Measurements from ENCODE around the gene CLDN18. TPM values are rescaled to one million over a fixed set of nuclear protein-coding genes. Genes with fewer than 3 reads are reported as not detected.

Gene CLDN18
- total RNA-seq, 1 donor from 2014 or later: 162 TPM

GRCh38 chr3:137998121-137999042 is 11.6 kb upstream of the CLDN18 start:
- ATAC-seq: no peak
- TF ChIP-seq, protein P1, sequence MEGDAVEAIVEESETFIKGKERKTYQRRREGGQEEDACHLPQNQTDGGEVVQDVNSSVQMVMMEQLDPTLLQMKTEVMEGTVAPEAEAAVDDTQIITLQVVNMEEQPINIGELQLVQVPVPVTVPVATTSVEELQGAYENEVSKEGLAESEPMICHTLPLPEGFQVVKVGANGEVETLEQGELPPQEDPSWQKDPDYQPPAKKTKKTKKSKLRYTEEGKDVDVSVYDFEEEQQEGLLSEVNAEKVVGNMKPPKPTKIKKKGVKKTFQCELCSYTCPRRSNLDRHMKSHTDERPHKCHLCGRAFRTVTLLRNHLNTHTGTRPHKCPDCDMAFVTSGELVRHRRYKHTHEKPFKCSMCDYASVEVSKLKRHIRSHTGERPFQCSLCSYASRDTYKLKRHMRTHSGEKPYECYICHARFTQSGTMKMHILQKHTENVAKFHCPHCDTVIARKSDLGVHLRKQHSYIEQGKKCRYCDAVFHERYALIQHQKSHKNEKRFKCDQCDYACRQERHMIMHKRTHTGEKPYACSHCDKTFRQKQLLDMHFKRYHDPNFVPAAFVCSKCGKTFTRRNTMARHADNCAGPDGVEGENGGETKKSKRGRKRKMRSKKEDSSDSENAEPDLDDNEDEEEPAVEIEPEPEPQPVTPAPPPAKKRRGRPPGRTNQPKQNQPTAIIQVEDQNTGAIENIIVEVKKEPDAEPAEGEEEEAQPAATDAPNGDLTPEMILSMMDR (IDR thresholded peaks at IDR 0.05): no peak
- no peaks in the 10 kb centered on the region for H3K9me3 ChIP-seq
- H3K4me1 ChIP-seq: no peaks in the 10 kb centered on the region
- intact Hi-C loops (cut with DNase I): no loop called here
- H3K27ac ChIP-seq: no peak overlapping the region
- no peak for DNase-seq
- no peaks in the 10 kb centered on the region for H3K36me3 ChIP-seq
- H3K4me3 ChIP-seq: no peak overlapping the region
- H3K27me3 ChIP-seq (ENCODE audit: low read depth): no peaks in the 10 kb centered on the region

DNA sequence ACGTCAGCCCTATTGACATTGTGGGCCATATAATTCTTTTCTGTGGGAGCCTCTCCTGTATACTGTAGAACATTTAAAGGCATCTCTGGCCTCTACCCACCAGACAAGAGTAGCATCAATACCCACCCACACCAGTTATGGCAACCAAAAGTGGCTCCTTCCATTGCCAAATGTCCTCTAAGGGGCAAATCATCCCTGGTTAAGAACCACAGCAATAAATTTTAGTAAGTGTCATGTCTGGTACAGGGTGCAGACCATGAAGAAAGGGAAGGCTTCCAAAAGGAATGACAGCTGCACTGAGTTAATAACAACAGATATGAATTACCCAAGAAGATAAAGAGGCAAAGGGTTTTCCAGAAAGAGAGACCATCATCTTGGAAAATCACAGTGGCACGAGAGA is 6.9 kb upstream of the CLDN18 start:
- no peaks in the 10 kb centered on the region for H3K27me3 ChIP-seq (ENCODE audit: low read depth)
- intact Hi-C loops (cut with DNase I): no loop called here
- H3K27ac ChIP-seq: no peak overlapping the region
- ATAC-seq (no peak), DNase-seq (no peak)
- no peaks in the 10 kb centered on the region for H3K36me3 ChIP-seq
- no peaks in the 10 kb centered on the region for H3K4me1 ChIP-seq
- no peak overlapping the region for H3K4me3 ChIP-seq
- TF ChIP-seq, protein P1 (IDR thresholded peaks at IDR 0.05): no peak
- no peaks in the 10 kb centered on the region for H3K9me3 ChIP-seq

DNA sequence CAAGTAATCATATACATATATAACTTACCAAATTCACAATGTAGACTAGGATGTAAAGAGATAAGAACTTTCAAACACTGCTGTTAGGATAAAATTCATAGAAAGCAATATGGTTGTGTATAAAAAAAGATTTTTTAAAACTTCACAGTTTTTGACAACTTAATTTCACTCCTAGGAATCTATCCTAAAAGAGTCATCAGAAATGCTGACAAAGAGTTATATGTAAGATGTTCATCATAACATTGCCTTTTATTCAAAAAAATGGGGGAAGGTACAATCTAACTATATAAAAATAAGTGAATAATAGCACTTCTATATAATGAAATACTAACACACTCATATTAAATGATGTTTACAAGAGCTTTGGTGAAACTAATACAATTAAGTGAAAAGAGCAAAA is 4.3 kb upstream of the CLDN18 start:
- intact Hi-C loops (cut with DNase I): no loop called here
- H3K4me1 ChIP-seq: no peaks in the 10 kb centered on the region
- H3K4me3 ChIP-seq: no peak overlapping the region
- H3K27me3 ChIP-seq (ENCODE audit: low read depth): no peaks in the 10 kb centered on the region
- H3K27ac ChIP-seq: no peak overlapping the region
- DNase-seq: no peak
- H3K36me3 ChIP-seq: no peaks in the 10 kb centered on the region
- TF ChIP-seq, protein P1 (IDR thresholded peaks at IDR 0.05): no peak
- H3K9me3 ChIP-seq: no peaks in the 10 kb centered on the region
- no peak for ATAC-seq

DNA sequence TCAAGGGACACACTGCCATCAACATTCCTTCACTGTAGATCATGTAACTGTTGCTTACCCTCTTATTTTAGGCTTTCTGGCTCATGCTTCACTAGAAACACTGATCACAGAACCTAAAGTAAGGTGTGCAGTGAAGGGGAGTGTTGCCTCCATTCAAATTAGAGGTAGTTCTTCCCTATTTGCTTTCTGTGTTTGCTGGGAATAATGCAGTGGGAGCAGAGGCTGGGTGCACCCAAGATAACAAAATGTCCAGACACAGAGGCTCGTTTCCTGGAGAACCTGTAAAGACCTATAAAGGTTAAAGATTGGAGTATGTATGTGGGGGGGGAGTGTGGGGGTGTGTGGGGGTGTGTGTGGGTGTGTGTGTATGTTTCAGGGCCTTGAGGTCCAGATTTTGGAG is 2.1 kb upstream of the CLDN18 start:
- no peaks in the 10 kb centered on the region for H3K4me1 ChIP-seq

GRCh38 chr3:138010273-138010590 is 267 bp downstream of the CLDN18 start:
- TF ChIP-seq, protein P1 (IDR thresholded peaks at IDR 0.05): no peak
- Histone ChIP-seq H3K27ac (peak overlapping the region; percentile 79), H3K36me3 (no peaks in the 10 kb centered on the region), H3K9me3 (no peaks in the 10 kb centered on the region), H3K4me1 (no peaks in the 10 kb centered on the region), H3K4me3 (peak overlapping the region; percentile 41), H3K27me3 (ENCODE audit: low read depth) (no peaks in the 10 kb centered on the region)
- ATAC-seq (peak in 1 of 2 donors; percentile 69), DNase-seq (no peak)
- intact Hi-C loops (cut with DNase I): no loop called here

More for the DNA sequence above, 2.1 kb upstream of the CLDN18 start:
- Histone ChIP-seq H3K36me3 (no peaks in the 10 kb centered on the region), H3K4me3 (no peak overlapping the region), H3K27ac (no peak overlapping the region), H3K27me3 (ENCODE audit: low read depth) (no peaks in the 10 kb centered on the region), H3K9me3 (no peaks in the 10 kb centered on the region)
- DNase-seq (no peak), ATAC-seq (no peak)
- intact Hi-C loops (cut with DNase I): no loop called here
- TF ChIP-seq, protein P1 (IDR thresholded peaks at IDR 0.05): no peak

All from lower lobe of right lung (tissue), 2 donors.